NCI-H1048 (cell line): ENCODE data around the gene SPOCK1.
"Not testable (repeated sequence)": the region's sequence is repeated elsewhere in the genome, so short reads cannot be mapped to it uniquely, and the experiment has no call there.

Experiments used
- DNase-seq: peaks from one replicate; lab custom pipeline; 2025; lab: John Stamatoyannopoulos, UW

The SPOCK1 gene

GRCh38 chr5:137016783-137017324 is 482.3 kb downstream of the SPOCK1 start:
- DNase-seq: no peak

GRCh38 chr5:137015540-137016116 is 483.5 kb downstream of the SPOCK1 start:
- no peak for DNase-seq

DNA sequence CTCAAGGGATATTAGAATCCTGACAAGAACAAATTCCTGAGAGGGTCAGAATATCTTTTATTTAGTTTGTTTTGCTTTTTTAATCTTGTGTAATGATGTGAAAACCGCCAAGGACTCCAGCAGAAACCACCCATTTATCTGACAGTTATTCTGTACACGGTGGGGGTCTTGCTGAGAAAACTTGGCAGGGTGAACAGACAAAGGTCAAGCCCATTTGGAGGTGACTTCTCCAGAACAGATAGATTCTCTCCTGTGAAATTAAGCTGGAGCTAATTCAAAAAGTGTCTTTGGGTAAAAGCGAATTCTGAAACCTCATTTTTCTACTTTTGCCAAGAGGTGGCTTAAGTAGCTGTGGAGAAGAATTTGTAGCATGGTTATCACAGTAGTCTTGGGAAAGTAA is 484.4 kb downstream of the SPOCK1 start:
- DNase-seq: no peak

GRCh38 chr5:137010226-137010625 is 488.9 kb downstream of the SPOCK1 start:
- DNase-seq: no peak

GRCh38 chr5:137004279-137004678 is 494.8 kb downstream of the SPOCK1 start:
- DNase-seq: no peak

GRCh38 chr5:137001026-137001569 is 498.0 kb downstream of the SPOCK1 start:
- no peak for DNase-seq

- no peak for DNase-seq
These were observed 499.3 kb downstream of the SPOCK1 start for GRCh38 chr5:136999787-137000186.

DNA sequence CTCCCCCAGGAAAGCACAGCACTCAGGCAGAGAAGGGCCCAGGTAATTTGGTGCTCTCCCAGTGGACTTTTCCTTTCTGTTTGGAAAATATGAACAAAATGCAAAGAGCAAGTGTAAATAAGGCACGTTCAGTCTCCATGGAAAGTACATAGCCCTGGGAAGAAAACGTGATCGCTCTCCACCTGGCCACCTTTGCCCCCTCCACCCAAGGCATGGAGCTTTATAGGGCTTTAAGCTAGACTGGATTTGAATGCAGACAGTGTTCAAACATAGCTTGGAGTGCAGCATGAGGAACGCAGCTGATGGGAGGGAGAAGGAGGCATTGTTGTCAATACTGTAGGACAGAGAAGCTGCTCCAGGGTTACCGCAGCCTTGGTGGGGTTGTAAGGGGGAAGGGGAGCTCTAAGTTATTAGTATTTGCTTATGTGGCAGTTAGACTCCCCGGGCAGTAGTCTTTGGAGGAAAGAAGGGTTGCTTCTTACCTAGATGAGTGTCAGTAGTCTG is 500.2 kb downstream of the SPOCK1 start:
- no peak for DNase-seq

- DNase-seq: no peak
These were observed 505.0 kb downstream of the SPOCK1 start for GRCh38 chr5:136994154-136994553.

DNA sequence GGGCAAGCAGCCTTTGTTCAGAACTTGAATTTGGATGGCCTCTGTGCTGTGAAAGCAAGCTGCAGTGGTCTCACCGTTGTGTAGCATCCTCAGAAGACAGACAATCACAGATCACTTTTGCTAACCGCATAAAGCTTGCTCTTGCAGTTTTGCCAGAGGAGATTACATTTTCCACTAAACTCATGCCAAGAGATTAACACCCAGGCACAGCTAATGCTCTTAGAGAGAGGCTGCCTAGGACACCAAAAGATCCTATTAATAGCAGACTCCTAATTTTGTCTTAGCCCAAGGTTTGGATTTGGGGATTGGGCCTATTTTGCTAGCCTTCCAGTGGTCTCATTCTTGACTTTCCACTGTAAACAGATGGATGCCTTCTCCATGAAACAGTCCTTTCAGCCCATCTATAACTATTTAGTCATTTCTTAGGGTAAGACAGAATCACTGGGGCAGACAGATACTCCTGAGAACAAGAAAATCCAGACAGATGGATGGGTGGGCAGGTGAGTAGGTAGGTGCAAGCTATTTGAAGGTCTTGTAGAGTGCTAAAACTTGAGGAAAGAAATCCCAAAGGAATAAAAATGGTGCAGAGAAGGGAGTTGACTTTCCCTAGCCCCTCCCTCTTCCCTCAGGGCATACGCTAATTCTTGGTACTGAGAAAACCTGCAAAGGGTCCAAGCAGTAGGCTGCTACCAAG is 506.2 kb downstream of the SPOCK1 start:
- DNase-seq: no peak

DNA sequence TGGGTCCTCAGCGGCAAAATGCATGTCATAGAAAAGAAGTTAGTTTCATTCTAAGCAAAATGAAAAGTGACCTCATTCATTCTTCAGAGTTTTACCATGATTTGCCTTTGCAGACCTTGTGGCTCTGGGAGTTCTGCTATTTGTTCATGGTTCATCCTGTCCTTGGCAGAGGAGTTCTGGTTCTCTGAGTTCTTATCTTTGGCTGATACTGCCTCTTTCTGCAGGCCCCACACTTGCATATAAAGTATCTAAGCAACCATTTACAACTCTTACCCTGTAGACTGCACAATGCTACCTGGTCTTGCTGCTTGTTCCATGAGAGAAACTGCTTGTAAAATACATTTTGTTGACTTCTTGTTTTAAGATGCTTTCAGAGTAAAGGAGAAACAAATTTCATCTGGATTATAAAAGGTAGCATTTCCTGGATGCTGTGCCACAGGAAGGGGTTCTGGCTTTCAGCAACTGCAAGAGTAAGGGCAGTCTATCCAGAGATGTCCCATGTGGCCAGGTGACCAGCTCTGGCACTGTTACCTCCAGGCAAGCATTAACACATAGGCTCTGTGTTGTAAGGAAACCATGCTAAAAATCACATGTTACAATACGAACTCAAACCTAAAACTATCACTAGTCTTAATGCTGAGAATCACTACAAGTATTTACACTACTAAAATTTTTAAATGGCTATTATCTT is 513.2 kb downstream of the SPOCK1 start:
- DNase-seq: no peak

GRCh38 chr5:136984772-136985446 is 514.2 kb downstream of the SPOCK1 start:
- DNase-seq: no peak

DNA sequence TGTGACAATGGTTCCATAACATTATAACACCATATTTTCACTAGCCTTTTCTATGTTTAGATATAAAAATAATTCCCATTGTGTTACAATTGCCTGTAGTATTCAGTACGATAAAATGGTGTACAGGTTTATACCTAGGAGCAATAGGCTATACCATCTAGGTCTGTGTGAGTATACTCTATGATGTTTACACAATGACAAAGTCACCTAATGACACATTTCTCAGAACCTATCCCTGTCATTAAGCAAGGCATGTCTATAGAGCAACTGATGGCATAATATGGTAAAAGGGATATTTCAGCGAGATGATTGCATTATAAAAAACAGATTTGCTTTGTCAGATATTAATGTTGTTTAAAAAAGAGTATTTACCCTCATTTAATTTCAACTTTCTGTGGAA is 517.2 kb downstream of the SPOCK1 start:
- DNase-seq: no peak

DNA sequence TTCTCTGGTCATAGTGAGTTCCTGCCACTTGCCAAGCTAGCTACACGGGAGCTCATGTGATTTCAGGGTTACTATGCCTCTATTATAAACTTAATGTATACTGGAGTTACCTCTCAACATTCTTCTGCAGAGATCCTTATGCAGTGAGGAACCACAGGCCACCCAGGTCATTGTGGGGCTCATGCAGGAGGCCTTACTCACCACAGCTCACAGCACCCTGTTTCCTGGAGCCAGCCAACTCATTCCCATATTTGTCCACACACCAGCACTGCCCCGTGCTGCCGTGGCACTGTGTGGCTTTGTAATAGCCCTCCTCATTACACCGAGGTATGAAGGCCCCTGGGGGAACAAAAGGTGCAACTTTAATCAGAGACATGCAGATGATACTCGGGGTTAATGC is 520.0 kb downstream of the SPOCK1 start:
- no peak for DNase-seq

DNA sequence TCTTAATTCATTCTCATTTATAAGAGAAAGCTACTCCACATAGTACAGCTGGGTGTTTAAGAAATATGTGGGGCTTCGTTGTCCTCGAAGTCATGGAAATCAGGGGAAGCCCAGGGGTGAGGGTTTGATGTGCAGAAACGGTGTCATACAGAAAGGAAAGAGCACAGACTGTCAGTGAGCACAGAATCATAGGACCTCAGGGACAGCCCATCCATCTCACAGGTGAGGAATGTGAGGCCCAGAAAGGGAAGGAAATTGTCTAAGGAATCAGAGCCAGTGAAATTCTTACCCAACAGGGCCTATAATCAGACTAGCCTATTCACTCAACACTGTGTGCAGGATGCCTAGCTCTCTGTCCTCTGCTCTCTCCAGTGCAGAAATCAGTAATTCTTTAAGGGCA is 535.6 kb downstream of the SPOCK1 start:
- DNase-seq: no peak

- DNase-seq: no peak
These were observed 541.7 kb downstream of the SPOCK1 start for GRCh38 chr5:136957428-136957827.

DNA sequence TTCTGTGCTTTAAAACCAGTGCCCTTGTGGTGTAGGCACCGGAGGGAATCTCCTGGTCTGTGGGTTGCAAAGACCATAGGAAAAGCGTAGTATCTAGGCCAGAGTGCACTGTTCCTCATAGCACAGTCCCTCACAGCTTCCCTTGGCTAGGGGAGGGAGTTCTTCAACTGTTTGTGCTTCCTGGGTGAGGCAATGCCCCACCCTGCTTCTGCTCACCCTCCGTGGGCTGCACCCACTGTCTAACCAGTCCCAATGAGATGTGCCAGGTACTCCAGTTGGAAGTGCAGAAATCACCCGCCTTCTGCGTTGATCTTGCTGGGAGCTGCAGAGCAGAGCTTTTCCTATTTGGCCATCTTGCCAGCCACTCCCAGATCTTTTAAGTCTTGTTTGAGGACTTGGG is 545.0 kb downstream of the SPOCK1 start:
- not testable (repeated sequence) for DNase-seq

DNA sequence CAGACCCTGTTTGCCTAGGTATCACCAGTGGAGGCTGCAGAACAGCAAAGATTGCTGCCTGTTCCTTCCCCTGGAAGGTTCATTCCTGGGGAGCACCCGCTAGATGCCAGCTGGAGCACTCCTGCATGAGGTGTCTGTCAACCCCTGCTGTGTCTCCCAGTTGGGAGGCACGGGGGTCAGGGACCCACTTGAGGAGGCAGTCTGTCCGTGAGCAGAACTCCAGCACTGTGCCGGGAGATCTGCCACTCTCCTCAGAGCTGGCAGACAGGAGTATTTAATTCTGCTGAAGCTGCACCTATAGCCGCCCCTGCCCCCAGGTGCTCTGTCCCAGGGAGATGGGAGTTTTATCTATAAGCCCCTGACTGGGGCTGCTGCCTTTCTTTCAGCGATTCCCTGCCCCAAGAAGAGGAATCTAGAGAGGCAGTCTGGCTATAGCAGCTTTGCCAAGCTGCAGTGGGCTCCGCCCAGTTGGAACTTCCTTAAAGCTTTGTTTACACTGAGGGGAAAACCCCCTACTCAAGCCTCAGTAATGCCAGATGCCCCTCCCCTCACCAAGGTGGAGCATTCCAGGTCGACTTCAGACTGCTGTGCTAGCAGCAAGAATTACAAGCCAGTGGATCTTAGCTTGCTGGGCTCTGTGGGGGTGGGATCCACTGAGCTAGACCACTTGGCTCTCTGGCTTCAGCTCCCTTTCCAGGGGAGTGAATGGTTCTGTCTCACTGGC is 545.6 kb downstream of the SPOCK1 start:
- DNase-seq: not testable (repeated sequence)

GRCh38 chr5:136927571-136927970 is 571.6 kb downstream of the SPOCK1 start:
- no peak for DNase-seq

DNA sequence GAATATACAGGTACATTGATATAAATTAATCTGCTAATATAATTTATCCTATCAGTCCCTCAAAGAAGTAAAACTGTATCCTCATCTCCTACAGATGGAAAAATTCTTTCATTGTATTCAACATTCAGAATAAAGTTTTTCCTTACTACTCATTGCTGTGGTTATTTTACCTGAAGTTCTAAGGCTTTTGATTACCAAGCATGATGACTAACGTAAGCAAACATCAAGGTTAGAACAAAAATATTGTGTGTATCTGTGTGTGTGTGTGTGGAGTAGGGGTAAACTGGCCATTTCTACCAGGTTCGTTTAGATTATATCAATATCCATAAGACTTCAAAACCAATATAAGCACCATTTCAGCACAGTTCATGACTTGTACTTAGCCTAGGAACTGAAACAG is 573.1 kb downstream of the SPOCK1 start:
- no peak for DNase-seq
